DMS153 (cell line): ENCODE measurements around the gene NPB.

ENCODE experiments used
- DNase-seq: peaks from one replicate; lab custom pipeline; 2025; lab: John Stamatoyannopoulos, UW

NPB gene

GRCh38 chr17:81898885-81899284 is 3.2 kb upstream of the NPB start:
- DNase-seq = no peak

- no peak for DNase-seq
Measured at GRCh38 chr17:81899514-81900166, 2.4 kb upstream of the NPB start.

GRCh38 chr17:81900181-81900820 is 1.7 kb upstream of the NPB start:
- DNase-seq = no peak

- DNase-seq = no peak
Measured at GRCh38 chr17:81901167-81902022, 643 bp upstream of the NPB start.

- no peak for DNase-seq
Measured at GRCh38 chr17:81902653-81903414, 796 bp downstream of the NPB start.

- no peak for DNase-seq
Measured at GRCh38 chr17:81903415-81903831, 1.4 kb downstream of the NPB start.

GRCh38 chr17:81903896-81904599 is 2.0 kb downstream of the NPB start:
- no peak for DNase-seq

- DNase-seq = no peak
Measured at GRCh38 chr17:81904600-81905423, 2.8 kb downstream of the NPB start.

GRCh38 chr17:81905424-81905875 is 3.4 kb downstream of the NPB start:
- DNase-seq = no peak

- no peak for DNase-seq
Measured at GRCh38 chr17:81905993-81906392, 4.0 kb downstream of the NPB start.

- DNase-seq = no peak
Measured at GRCh38 chr17:81906476-81907218, 4.6 kb downstream of the NPB start.

GRCh38 chr17:81907219-81908145 is 5.4 kb downstream of the NPB start:
- no peak for DNase-seq

GRCh38 chr17:81908793-81909192 is 6.8 kb downstream of the NPB start:
- DNase-seq = no peak

- no peak for DNase-seq
Measured at GRCh38 chr17:81909231-81909630, 7.2 kb downstream of the NPB start.

- DNase-seq = no peak
Measured at GRCh38 chr17:81909966-81910839, 8.2 kb downstream of the NPB start.

- DNase-seq = no peak
Measured at GRCh38 chr17:81910840-81911276, 8.8 kb downstream of the NPB start.

GRCh38 chr17:81911277-81911961 is 9.4 kb downstream of the NPB start, which contains the start of gene PCYT2:
TSS of gene PCYT2 (minus strand) at chr17:81911399. CDS start at chr17:81911355, 44 bp downstream.
- DNase-seq = peak; percentile 76
